T-helper 1 cell treated with Interleukin-12 subunit alpha and Interleukin-12 subunit beta and Interleukin-4 antibody, amounts not matched to agents 30 μg/mL and 1 μg/mL, for 36 hours (primary cell): ENCODE measurements around the gene HNRNPUL1.
"Not testable (repeated sequence)": the region's sequence is repeated elsewhere in the genome, so short reads cannot be mapped to it uniquely, and the experiment has no call there.

Experiments used
- H3K27ac Mint-ChIP-seq: one replicate; pipeline ENCODE4 v1.8.0; 2021; ENCODE audit warnings: mild to moderate bottlenecking, mixed read lengths
- H3K27me3 Mint-ChIP-seq: one replicate; pipeline ENCODE4 v1.8.0; 2021; ENCODE audit warnings: low read depth, mixed read lengths
- H3K36me3 Mint-ChIP-seq: one replicate; pipeline ENCODE4 v1.8.0; 2021; ENCODE audit warnings: low read depth, mixed read lengths
- H3K4me1 Mint-ChIP-seq: one replicate; pipeline ENCODE4 v1.8.0; 2021; ENCODE audit warnings: low read depth, mixed read lengths
- H3K4me3 Mint-ChIP-seq: one replicate; pipeline ENCODE4 v1.8.0; 2021; ENCODE audit warnings: mild to moderate bottlenecking, moderate library complexity, mixed read lengths
- H3K9me3 Mint-ChIP-seq: one replicate; pipeline ENCODE4 v1.8.0; 2021; ENCODE audit warnings: mixed read lengths

HNRNPUL1 gene

DNA sequence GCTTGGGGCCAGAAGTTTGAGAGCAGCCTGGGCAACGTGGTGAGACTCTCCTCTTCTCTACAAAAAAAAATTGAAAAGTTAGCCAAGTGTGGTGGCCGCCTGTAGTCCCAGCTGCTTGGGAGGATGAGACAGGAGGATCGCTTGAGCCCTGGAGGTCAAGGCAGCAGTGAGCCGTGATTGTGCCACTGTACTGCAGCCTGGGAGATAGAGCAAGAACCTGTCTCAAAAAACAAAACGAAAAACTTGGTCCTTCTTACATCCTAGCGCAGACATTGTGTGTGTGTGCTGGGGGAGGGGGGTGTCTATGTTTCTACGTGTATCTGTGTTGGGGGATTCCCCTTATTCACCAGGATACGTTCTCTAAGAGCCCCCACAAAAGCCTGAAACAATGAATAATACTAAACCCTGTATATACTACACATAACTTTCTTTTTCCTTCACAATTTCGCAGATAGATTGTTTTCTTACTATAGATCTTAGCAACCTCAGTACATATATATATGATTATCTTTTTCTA is 37.2 kb upstream of the HNRNPUL1 start:
- Mint-ChIP-seq H3K4me3 (peak overlapping the region; percentile 89), H3K27ac (peak overlapping the region; percentile 80), H3K36me3 (no peaks in the 10 kb centered on the region), H3K27me3 (peaks cover 20% of the 10 kb centered on the region), H3K9me3 (no peaks in the 10 kb centered on the region), H3K4me1 (peaks cover 13% of the 10 kb centered on the region)

DNA sequence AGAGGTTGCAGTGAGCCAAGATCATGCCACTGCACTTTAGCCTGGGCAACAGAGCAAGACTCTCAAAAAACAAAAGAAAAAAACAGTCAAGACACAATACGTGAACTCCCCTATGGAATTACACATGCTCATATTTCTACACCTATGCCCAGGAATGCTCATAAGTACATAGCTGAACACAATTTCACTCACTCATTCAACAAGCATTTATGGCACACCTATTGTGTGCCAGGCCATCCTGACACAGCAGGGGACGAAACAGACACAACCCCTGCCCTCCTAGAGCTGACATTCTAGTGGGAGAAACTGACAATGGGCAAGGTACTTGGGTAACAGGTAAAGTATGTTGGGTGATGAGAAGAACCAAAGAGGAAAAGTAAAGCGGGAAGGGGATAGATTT is 35.7 kb upstream of the HNRNPUL1 start:
- Mint-ChIP-seq H3K4me3 (no peak overlapping the region), H3K36me3 (no peaks in the 10 kb centered on the region), H3K27ac (no peak overlapping the region), H3K9me3 (no peaks in the 10 kb centered on the region), H3K4me1 (peaks cover 13% of the 10 kb centered on the region), H3K27me3 (peaks cover 15% of the 10 kb centered on the region)

DNA sequence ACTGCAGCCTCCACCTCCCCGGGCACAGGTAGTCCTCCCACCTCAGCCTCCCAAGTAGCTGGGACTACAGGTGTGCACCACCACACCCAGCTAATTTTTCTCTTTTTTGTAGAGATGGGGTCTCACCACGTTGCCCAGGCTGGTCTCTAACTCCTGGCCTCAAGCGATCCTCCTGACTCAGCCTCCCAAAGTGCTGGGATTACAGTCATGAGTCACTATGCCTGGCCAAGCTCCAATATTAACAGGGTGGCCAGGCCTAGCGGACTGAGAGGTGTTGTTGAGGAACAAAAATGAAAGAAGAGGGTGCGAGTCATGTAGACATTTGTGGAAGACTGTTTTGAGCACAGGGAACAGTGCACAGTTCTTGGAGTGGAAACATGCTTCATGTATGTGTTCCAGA is 34.8 kb upstream of the HNRNPUL1 start:
- H3K27me3 Mint-ChIP-seq, H3K4me3 Mint-ChIP-seq, H3K36me3 Mint-ChIP-seq, H3K27ac Mint-ChIP-seq, H3K9me3 Mint-ChIP-seq: not testable (repeated sequence)
- H3K4me1 Mint-ChIP-seq = peaks cover 13% of the 10 kb centered on the region

DNA sequence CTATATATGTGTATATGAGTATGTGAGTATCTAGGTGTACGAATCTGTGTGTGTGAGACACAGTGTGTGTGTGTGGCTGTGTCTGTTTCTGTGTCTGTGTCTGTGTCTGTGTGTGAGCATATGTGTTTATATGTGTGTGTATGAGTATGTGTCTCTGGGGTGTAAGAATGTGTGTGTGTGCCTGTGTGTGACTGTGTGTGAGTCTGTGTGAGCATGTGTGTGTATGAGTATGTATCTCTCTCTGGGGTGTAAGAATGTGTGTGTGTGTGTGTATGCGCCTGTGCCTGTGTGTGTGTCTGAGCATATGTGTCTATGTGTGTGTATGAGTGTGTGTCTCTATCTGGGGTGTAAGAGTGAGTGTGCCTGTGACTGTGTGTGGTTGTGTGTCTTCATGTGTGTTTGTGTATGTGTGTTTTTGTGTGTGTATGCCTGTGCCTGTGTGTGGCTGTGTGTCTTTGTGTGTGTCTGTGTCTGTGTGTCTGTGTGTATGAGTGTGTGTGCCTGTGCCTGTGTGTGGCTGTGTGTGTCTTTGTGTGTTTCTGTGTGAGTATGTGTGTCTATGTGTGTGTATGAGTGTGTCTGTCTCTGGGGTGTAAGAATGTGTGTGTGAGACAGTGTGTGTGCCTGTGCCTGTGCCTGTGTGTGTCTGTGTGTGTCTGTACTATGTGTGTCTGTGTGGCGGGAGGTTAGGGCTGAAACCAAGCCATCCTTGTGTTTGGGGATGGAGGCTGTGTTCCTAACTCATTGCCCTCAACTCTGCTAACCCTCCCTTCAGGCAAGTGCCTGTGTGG is 33.9 kb upstream of the HNRNPUL1 start:
- no peaks in the 10 kb centered on the region for H3K36me3 Mint-ChIP-seq

GRCh38 chr19:41232686-41233085 is 31.5 kb upstream of the HNRNPUL1 start:
- Mint-ChIP-seq H3K9me3 (no peaks in the 10 kb centered on the region), H3K4me3 (no peak overlapping the region), H3K27ac (no peak overlapping the region), H3K4me1 (no peaks in the 10 kb centered on the region), H3K36me3 (no peaks in the 10 kb centered on the region), H3K27me3 (no peaks in the 10 kb centered on the region)

More for the DNA sequence above, 33.9 kb upstream of the HNRNPUL1 start:
- Mint-ChIP-seq H3K4me3 (no peak overlapping the region), H3K27ac (no peak overlapping the region), H3K9me3 (no peaks in the 10 kb centered on the region), H3K27me3 (peaks cover 5% of the 10 kb centered on the region), H3K4me1 (peaks cover 13% of the 10 kb centered on the region)

- Mint-ChIP-seq H3K9me3 (no peaks in the 10 kb centered on the region), H3K4me3 (no peak overlapping the region), H3K36me3 (no peaks in the 10 kb centered on the region), H3K27me3 (no peaks in the 10 kb centered on the region), H3K4me1 (no peaks in the 10 kb centered on the region), H3K27ac (no peak overlapping the region)
Measured at GRCh38 chr19:41233748-41234240, 30.4 kb upstream of the HNRNPUL1 start.

DNA sequence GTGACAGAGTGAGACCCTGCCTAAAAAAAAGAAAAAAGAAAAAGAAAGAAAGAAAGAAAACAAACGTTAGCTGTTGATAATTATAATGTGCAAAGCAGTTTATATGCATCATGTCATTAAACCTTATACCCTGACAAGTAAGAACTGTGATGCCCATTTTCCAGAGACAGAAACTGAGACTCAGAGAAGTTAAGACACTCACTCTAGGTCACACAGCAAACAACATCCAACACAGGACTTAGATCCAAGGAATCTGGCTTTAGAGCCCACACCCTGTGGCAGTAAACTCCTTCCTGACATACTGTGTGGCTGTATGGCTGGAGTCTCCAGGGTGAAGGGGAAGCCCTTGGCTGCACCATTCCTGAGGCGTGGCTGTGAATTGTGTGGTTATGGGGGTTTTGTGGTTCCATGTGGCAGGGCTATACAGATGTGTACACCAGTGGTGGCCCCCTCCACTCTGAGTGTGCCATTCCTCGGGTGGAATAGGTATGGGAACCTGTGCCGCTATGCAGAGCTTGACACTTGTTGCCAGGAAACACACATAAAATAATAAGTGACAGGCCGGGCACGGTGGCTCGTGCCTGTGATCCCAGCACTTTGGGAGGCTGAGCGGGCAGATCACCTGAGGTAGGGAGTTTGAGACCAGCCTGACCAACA is 29.5 kb upstream of the HNRNPUL1 start:
- H3K27ac Mint-ChIP-seq = no peak overlapping the region
- H3K27me3 Mint-ChIP-seq = no peaks in the 10 kb centered on the region
- no peaks in the 10 kb centered on the region for H3K4me1 Mint-ChIP-seq
- no peaks in the 10 kb centered on the region for H3K9me3 Mint-ChIP-seq
- no peaks in the 10 kb centered on the region for H3K36me3 Mint-ChIP-seq
- no peak overlapping the region for H3K4me3 Mint-ChIP-seq

DNA sequence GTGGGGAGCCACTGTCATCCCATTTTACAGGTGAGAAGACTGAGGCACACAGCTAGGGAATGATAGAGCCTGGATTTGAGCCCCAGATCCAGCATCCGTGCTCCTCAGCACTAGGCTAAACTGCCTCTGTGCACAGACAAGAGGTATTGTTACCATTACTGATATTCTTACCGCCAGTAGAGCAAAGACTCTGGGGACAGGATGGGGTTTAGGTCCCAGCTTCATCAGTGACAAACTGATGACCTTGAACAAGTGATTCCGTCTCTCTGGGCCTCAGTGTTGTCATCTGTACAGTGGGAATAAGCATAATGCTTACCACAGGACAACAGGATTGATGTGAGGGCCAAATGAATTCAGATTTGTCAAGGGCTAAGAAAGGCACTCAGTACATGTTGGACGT is 28.7 kb upstream of the HNRNPUL1 start:
- Mint-ChIP-seq H3K4me3 (no peak overlapping the region), H3K9me3 (no peaks in the 10 kb centered on the region), H3K27me3 (no peaks in the 10 kb centered on the region), H3K27ac (no peak overlapping the region), H3K4me1 (no peaks in the 10 kb centered on the region), H3K36me3 (no peaks in the 10 kb centered on the region)

DNA sequence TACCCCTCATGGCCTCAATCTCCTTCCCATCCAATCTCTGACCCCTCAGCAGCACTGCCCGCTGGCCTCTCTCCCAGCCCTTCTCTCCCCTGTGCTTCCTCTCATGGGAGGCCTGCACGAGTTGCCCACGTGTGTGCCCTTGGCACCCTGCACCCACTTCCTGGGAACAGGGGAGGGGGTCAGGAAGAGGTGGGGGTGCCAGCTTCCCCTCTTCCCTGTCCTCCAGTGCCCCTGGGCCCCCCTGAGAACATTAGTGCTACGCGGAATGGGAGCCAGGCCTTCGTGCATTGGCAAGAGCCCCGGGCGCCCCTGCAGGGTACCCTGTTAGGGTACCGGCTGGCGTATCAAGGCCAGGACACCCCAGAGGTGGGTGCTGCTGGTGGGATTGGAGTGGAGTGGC is 25.9 kb upstream of the HNRNPUL1 start:
- H3K4me1 Mint-ChIP-seq = no peaks in the 10 kb centered on the region
- H3K36me3 Mint-ChIP-seq = no peaks in the 10 kb centered on the region
- H3K27me3 Mint-ChIP-seq = no peaks in the 10 kb centered on the region
- no peak overlapping the region for H3K4me3 Mint-ChIP-seq
- no peak overlapping the region for H3K27ac Mint-ChIP-seq
- no peaks in the 10 kb centered on the region for H3K9me3 Mint-ChIP-seq

GRCh38 chr19:41239363-41239762 is 24.8 kb upstream of the HNRNPUL1 start:
- Mint-ChIP-seq H3K9me3 (no peaks in the 10 kb centered on the region), H3K27me3 (no peaks in the 10 kb centered on the region), H3K4me3 (no peak overlapping the region), H3K36me3 (no peaks in the 10 kb centered on the region), H3K27ac (no peak overlapping the region), H3K4me1 (no peaks in the 10 kb centered on the region)

GRCh38 chr19:41239961-41240574 is 24.1 kb upstream of the HNRNPUL1 start:
- Mint-ChIP-seq H3K27ac (no peak overlapping the region), H3K9me3 (no peaks in the 10 kb centered on the region), H3K4me1 (no peaks in the 10 kb centered on the region), H3K27me3 (no peaks in the 10 kb centered on the region), H3K36me3 (no peaks in the 10 kb centered on the region), H3K4me3 (no peak overlapping the region)

GRCh38 chr19:41241859-41242258 is 22.3 kb upstream of the HNRNPUL1 start:
- Mint-ChIP-seq H3K36me3 (no peaks in the 10 kb centered on the region), H3K27me3 (no peaks in the 10 kb centered on the region), H3K4me1 (no peaks in the 10 kb centered on the region), H3K4me3 (no peak overlapping the region), H3K27ac (no peak overlapping the region), H3K9me3 (no peaks in the 10 kb centered on the region)

DNA sequence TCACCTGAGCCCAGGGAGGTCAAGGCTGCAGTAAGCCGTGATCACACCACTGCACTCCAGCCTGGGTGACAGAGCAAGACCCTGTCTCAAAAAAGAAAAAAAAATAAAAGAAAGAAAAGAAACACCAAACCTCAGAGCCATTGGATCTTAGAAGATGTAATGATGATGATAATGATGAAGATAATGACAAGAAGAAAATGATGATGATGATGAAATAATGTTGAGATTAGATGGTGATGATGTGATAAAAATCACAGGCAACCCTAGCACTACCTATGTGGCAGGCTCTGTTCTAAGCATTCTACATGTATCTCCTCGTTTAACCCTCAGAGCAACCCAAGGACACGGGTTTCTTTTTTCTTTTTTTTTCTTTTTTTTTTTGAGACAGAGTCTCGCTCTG is 20.1 kb upstream of the HNRNPUL1 start:
- H3K36me3 Mint-ChIP-seq = no peaks in the 10 kb centered on the region
- H3K27ac Mint-ChIP-seq = no peak overlapping the region
- H3K4me1 Mint-ChIP-seq = no peaks in the 10 kb centered on the region

GRCh38 chr19:41245843-41246242 is 18.3 kb upstream of the HNRNPUL1 start:
- H3K27ac Mint-ChIP-seq = no peak overlapping the region
- H3K36me3 Mint-ChIP-seq = no peaks in the 10 kb centered on the region
- no peaks in the 10 kb centered on the region for H3K9me3 Mint-ChIP-seq
- peaks cover 5% of the 10 kb centered on the region for H3K27me3 Mint-ChIP-seq
- no peak overlapping the region for H3K4me3 Mint-ChIP-seq
- no peaks in the 10 kb centered on the region for H3K4me1 Mint-ChIP-seq

More for the DNA sequence above, 20.1 kb upstream of the HNRNPUL1 start:
- H3K4me3 Mint-ChIP-seq = no peak overlapping the region
- no peaks in the 10 kb centered on the region for H3K9me3 Mint-ChIP-seq
- no peaks in the 10 kb centered on the region for H3K27me3 Mint-ChIP-seq

- Mint-ChIP-seq H3K4me1 (no peaks in the 10 kb centered on the region), H3K27ac (no peak overlapping the region), H3K4me3 (no peak overlapping the region), H3K27me3 (peaks cover 11% of the 10 kb centered on the region), H3K36me3 (no peaks in the 10 kb centered on the region), H3K9me3 (no peaks in the 10 kb centered on the region)
Measured at GRCh38 chr19:41248895-41249294, 15.3 kb upstream of the HNRNPUL1 start.
